Left lung (tissue), 10 donors: ENCODE measurements around the gene SCAMP2. TPM values are rescaled to one million over a fixed set of nuclear protein-coding genes. Genes with fewer than 3 reads are reported as not detected.

Source experiments
- ATAC-seq: fragments of 200-7000 bp; cut with Tn5 transposase; one replicate; pipeline ENCODE4 v1.9.1; 2020; ENCODE audit warnings: moderate library complexity
- DNase-seq, 4 donors: peaks; one replicate each; pipeline ENCODE4 v3.0.0-alpha.2; 2013 to 2020
- H3K27ac ChIP-seq, 2 donors: fragments of 200-600 bp; sonication (generic) in 1 of 2; one replicate each; pipeline versions ENCODE4 v1.5.0 to v1.8.0; 2020 to 2021
- H3K27me3 ChIP-seq, 2 donors: fragments of 200-600 bp; sonication (generic) in 1 of 2; one replicate each; pipeline versions ENCODE4 v1.5.0 to v1.8.0; 2020 to 2021
- H3K36me3 ChIP-seq, 2 donors: fragments of 200-600 bp; sonication (generic) in 1 of 2; one replicate each; pipeline versions ENCODE4 v1.5.0 to v1.8.0; 2020 to 2021
- H3K4me1 ChIP-seq, 2 donors: fragments of 200-600 bp; one replicate each; pipeline ENCODE4 v1.8.0; 2021
- H3K4me3 ChIP-seq, 2 donors: fragments of 200-600 bp; sonication (generic) in 1 of 2; one replicate each; pipeline versions ENCODE4 v1.5.0 to v1.8.0; 2020 to 2021; ENCODE audit warnings: mild to moderate bottlenecking in 1 of 2
- H3K9me3 ChIP-seq, 2 donors: fragments of 200-600 bp; sonication (generic) in 1 of 2; one replicate each; pipeline versions ENCODE4 v1.5.0 to v1.8.0; 2020 to 2021
- intact Hi-C, 2 donors: fragments of 100-400 bp; cut with DNase I; formaldehyde crosslinking; loops; one replicate each; pipeline versions ENCODE4 v1.11.2 to v1.14.2; 2022
- polyA plus RNA-seq, 6 donors: library from polyadenylated mRNA; unstranded; fragments of 120-200 nt; gene quantifications; one replicate each; pipeline ENCODE4 v1.2.1, GENCODE V29; 2013; ENCODE audit not compliant: insufficient read length in 6 of 6
- total RNA-seq, 2 donors: library from RNA; stranded (reverse); fragmentation: NEBNext Ultra II Directional; extraction: Animal tissue kit (Norgen Biotek cat#: 25700); gene quantifications; one replicate each; pipeline ENCODE4 v1.2.1, GENCODE V29; 2021
- TF ChIP-seq, protein P1 (sequence below), 2 donors: fragments of 200-600 bp; sonication (generic) in 1 of 2; IDR thresholded peaks; one replicate each; pipeline versions ENCODE4 v1.5.0 to v1.8.0; 2021; ENCODE audit warnings: antibody characterized with exemption in 2 of 2
- donor health status: DM: no; HTN: yes; CAD: no.
- donor health status: DM: no; HTN: no; CAD: no.

The SCAMP2 gene
- total and polyA plus RNA-seq, 8 donors, result 42.8 to 138 (median 48.0) TPM

DNA sequence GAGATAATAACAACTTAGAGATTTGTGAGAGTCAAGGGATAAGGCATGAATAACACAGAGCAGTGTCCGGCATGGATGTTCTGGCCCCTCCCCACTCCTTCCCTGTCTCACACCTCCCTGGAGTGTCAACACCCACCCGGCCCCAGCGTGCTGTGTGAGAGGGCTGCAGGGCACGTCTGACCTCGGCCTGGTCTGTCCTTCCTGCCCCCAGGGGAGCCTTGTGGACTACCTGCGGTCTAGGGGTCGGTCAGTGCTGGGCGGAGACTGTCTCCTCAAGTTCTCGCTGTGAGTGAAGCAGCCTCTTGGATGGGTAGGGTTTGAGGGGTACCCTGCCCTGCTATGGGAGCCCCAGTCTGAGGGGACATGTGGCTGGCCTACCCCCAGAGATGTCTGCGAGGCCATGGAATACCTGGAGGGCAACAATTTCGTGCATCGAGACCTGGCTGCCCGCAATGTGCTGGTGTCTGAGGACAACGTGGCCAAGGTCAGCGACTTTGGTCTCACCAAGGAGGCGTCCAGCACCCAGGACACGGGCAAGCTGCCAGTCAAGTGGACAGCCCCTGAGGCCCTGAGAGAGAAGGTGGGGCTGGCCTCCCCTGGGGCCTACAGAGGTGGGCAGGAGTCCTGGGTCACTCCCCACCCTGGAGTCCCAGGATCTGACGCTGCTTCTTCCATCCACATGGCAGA is 71.7 kb downstream of the SCAMP2 start:
- Histone ChIP-seq H3K36me3 (peaks cover 0 to 70% of the 10 kb centered on the region in 2 donors), H3K4me1 (peaks cover 7 to 39% of the 10 kb centered on the region in 2 donors), H3K27ac (no peak overlapping the region), H3K9me3 (no peaks in the 10 kb centered on the region), H3K27me3 (no peaks in the 10 kb centered on the region), H3K4me3 (no peak overlapping the region)
- intact Hi-C loops, result no loop called here
- TF ChIP-seq, protein P1, sequence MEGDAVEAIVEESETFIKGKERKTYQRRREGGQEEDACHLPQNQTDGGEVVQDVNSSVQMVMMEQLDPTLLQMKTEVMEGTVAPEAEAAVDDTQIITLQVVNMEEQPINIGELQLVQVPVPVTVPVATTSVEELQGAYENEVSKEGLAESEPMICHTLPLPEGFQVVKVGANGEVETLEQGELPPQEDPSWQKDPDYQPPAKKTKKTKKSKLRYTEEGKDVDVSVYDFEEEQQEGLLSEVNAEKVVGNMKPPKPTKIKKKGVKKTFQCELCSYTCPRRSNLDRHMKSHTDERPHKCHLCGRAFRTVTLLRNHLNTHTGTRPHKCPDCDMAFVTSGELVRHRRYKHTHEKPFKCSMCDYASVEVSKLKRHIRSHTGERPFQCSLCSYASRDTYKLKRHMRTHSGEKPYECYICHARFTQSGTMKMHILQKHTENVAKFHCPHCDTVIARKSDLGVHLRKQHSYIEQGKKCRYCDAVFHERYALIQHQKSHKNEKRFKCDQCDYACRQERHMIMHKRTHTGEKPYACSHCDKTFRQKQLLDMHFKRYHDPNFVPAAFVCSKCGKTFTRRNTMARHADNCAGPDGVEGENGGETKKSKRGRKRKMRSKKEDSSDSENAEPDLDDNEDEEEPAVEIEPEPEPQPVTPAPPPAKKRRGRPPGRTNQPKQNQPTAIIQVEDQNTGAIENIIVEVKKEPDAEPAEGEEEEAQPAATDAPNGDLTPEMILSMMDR (IDR thresholded peaks at IDR 0.05), result no peak
- ATAC-seq (no peak), DNase-seq (peak in 1 of 4 donors; percentile 74)

DNA sequence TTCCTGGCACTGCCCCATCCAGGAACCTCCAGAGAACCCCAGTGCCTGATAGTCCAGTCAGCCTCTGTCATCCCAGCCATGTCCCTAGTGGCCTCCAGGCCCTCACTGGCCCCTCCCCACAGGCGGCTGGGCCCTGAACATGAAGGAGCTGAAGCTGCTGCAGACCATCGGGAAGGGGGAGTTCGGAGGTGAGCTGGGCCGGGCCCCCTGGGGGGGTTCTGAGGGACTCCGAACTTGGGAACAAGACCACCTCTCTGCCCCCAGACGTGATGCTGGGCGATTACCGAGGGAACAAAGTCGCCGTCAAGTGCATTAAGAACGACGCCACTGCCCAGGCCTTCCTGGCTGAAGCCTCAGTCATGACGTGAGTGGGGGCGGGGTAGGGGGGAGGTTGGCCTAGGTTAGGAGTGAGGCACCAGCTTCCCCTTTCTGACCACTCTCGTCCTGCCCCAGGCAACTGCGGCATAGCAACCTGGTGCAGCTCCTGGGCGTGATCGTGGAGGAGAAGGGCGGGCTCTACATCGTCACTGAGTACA is 72.5 kb downstream of the SCAMP2 start:
- peak; percentile 4 for ATAC-seq
- Histone ChIP-seq H3K36me3 (peaks cover 0 to 70% of the 10 kb centered on the region in 2 donors), H3K4me3 (no peak overlapping the region), H3K27me3 (no peaks in the 10 kb centered on the region), H3K4me1 (peaks cover 7 to 44% of the 10 kb centered on the region in 2 donors), H3K9me3 (no peaks in the 10 kb centered on the region), H3K27ac (peak overlapping the region in 1 of 2 donors; percentile 66)
- intact Hi-C loops, result no loop called here
- TF ChIP-seq, protein P1 (IDR thresholded peaks at IDR 0.05), result no peak
- peak in 1 of 4 donors; percentile 80 for DNase-seq

DNA sequence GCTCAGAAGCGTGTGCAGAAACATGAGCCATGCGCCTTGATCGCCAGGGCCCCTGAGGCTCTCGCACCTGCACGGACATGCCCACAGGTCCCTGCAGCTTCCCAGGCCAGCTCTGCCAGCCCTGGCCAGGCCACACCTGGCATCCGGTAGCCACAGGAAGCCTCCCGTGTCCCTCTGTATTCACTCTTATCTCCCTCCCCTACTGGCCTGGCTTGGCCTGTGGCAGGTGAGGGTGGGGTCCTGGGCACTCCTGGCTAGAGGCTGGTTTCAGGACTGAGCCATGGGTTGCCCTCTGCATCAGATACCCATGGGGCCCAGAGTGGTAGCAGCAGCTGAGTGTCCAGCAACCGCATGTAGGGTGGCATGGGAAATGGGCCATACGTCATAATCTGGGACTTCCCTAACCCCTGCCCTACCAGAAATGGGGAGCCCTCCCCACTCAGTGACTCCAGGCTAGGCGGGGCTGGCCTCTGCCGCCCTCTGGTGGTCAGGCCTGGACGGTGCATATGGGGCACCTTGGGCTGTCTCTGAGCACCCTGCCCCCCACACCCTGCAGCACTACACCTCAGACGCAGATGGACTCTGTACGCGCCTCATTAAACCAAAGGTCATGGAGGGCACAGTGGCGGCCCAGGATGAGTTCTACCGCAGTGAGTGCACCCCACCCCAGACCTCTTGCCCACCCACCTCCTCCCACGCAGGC is 73.2 kb downstream of the SCAMP2 start:
- Histone ChIP-seq H3K27ac (peak overlapping the region in 1 of 2 donors; percentile 66), H3K36me3 (peaks cover 0 to 75% of the 10 kb centered on the region in 2 donors)

DNA sequence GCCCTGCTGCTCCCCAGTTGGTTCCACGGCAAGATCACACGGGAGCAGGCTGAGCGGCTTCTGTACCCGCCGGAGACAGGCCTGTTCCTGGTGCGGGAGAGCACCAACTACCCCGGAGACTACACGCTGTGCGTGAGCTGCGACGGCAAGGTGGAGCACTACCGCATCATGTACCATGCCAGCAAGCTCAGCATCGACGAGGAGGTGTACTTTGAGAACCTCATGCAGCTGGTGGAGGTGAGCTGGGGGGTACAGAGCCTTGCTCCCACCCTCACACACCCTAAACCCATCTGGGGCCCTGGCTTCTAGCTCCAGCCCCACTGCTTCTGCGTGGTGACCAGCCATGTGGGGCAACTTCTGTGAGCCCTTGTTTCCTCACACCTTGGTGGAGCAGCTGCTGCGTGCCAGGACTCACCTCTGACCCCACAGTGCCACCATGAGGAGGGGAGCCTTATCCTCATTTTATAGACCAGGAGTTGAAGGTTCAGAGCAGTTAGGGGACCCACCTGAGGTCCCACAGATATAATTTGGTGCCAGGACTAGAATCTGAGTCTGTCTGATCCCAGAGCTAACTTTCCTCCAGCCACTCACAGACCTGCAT is 73.8 kb downstream of the SCAMP2 start:
- peaks cover 0 to 77% of the 10 kb centered on the region in 2 donors for H3K36me3 ChIP-seq
- ATAC-seq, result no peak
- no peaks in the 10 kb centered on the region for H3K27me3 ChIP-seq
- TF ChIP-seq, protein P1 (IDR thresholded peaks at IDR 0.05), result no peak
- no peak overlapping the region for H3K4me3 ChIP-seq
- H3K27ac ChIP-seq, result peak overlapping the region in 1 of 2 donors; percentile 66
- H3K4me1 ChIP-seq, result peaks cover 7 to 53% of the 10 kb centered on the region in 2 donors
- intact Hi-C loops, result no loop called here
- H3K9me3 ChIP-seq, result no peaks in the 10 kb centered on the region
- peak in 1 of 4 donors; percentile 62 for DNase-seq

More for the DNA sequence above, 73.2 kb downstream of the SCAMP2 start:
- no peaks in the 10 kb centered on the region for H3K9me3 ChIP-seq
- TF ChIP-seq, protein P1 (IDR thresholded peaks at IDR 0.05), result peak; percentile 95 to 99
- H3K27me3 ChIP-seq, result no peaks in the 10 kb centered on the region
- DNase-seq (peak in 3 of 4 donors; percentile 58 to 96 (median 88)), ATAC-seq (peak; percentile 96)
- intact Hi-C loops, result no loop called here
- peaks cover 7 to 51% of the 10 kb centered on the region in 2 donors for H3K4me1 ChIP-seq
- H3K4me3 ChIP-seq, result no peak overlapping the region
